HG03108 (cell line): ENCODE measurements around the gene CARD11.

Experiments used
- ATAC-seq: cut with Tn5 transposase; IDR thresholded peaks from one replicate; pipeline ENCODE4 v1.9.1; 2021; ENCODE audit warnings: moderate library complexity; ENCODE audit not compliant: unreplicated experiment

CARD11 gene

DNA sequence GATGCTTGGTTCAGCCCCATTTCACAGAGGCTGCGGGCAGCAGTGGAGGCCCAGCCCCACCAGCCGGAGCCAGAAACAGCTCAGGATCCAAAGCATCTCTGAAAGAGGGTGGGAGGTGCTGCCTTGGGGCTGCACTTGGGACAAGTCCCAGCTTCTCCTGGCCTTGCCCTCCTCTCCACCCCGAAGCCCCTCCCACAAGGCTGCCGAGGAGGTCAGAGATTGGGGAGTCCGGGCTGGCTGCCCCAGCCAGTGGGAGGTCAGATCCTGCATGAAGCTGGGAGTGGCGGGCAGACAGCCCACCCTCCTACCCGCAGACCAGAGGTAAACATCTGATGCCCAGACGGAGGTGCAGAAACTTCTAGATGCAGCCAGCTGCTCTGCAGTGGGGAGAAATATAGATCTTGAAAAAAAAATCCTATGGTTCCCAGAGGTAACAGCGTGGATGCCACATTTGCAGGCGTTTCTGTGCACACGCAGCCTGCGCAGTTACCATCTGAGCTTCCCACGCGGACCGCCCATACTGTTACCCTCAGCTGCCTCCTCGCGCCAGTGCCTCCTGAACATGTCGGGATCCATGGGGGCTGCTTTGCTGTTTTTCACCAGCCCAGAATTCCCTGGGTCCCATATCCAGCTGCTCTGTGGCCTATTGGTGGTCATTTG is 162.7 kb downstream of the CARD11 start:
- no peak for ATAC-seq

DNA sequence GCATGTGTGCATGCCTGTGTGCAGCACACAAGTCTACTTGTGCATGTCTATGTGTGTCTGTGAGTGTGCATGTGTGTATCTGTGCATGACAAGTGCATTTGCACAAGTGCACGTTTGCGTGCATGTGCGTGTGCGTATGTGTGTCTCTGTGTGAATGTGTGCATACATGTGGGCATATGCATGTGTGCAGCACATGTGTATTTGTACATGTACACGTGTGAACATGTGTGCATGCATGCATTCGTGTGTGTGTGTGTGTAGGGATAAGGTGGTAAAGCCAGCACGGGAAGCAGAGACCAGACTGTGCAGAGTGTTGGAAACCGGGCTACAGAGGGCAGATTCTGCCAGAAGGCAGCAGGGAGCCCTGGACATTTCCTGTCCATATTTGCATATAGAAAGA is 163.6 kb downstream of the CARD11 start:
- no peak for ATAC-seq

DNA sequence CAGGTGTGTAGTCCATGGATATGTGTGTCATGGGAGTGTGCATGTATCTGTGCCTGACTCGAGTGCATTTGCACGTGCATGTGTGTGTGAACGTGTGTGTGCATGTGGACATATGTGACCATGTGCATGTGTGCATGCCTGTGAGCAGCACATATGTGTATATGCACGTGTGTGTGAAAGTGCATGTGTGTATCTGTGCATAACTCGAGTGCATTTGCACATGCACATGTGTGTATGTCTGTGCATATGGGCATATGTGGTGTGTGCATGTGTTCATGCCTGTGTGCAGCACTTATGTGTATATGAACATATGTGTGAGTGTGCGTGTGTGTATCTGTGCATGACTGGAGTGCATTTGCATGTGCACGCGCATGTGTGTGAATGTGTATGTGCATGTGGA is 164.3 kb downstream of the CARD11 start:
- ATAC-seq = no peak

DNA sequence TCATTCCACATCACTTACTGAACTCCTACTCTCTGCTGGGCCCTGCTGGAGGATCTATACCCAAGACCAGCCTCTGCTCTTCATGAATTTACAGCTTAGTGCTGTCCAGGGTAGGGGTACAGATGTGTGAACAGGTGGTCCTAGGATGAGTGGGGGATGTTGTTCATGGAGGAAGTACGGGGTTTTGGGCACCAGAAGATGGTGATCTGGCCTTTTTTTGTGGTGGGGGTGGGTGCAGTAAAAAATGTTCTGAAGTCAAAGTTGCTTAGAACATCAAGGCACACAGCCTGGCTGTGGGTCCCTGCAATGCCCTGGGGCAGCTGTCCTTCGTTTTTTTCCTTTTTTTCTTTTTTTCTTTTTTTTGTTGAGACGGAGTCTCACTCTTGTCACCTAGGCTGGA is 165.4 kb downstream of the CARD11 start:
- no peak for ATAC-seq

- ATAC-seq = no peak
Observed at GRCh38 chr7:2876031-2876731, 167.5 kb downstream of the CARD11 start.

GRCh38 chr7:2873686-2874551 is 169.7 kb downstream of the CARD11 start:
- no peak for ATAC-seq

DNA sequence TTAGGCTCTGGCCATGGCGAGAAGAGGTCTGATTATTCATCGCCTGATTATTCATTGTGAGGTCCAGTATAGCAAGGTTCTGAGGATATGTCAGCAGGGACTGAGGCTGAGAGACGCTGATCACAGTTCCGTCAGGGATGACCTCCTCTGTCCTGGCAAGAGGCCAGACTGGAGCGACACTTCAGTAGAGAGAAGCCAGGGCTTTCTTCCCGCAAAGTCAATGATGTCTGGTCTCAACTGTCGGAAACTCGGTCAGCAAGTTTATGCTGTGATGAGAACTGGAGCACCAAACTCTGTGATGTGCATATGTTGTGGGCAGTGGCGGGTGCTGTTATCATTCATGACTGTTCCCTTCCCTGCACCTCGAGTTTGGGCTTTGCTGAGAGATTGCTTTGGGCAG is 170.5 kb downstream of the CARD11 start:
- ATAC-seq = no peak

DNA sequence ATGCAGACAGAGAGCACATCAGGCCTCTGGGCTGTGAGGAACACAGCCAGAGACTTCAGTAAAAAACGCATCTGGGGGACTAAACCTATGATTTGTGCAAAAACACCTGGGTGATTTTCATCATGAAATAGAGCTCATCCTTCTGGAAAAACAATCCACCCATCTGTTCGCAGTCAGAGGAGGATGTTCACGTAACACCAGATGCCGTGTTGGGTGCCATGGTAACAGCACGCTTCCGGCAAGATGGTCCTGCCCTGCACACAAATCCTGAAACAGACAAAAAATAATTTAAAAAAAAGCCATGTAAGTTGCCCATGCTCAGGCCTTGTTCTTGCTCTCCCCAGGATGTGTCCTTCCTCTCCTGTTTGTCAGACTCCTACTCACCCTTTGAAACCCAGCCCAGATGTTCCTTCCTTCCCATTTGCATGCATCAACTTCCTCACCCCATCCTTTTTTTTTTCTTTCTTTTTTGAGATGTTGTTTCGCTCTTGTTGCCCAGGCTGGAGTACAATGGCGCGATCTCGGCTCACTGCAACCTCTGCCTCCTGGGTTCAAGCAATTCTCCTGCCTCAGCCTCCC is 171.3 kb downstream of the CARD11 start:
- no peak for ATAC-seq

DNA sequence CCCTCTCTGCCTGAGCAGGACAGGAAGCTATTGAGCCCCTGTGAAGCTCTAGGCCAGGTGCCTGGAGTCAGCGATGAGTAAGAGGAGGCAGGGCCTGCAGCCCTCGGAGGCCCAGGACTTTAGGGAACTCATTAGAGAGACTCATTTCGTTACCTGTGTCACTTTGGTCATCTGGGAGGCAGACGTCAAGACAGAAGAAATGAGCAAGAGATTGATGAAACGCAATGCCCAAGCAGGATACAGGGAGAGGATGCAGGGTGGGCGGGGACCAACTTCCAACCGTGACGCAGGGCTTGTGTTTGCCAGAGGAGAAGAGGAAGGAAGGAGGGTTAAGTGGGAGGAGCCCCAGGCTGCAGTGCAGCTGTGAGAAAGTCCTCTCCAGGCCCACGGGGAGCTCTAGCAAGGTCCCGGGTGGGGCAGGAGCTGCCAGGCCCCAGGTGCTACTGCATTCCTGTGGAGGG is 173.2 kb downstream of the CARD11 start:
- ATAC-seq = no peak

GRCh38 chr7:2869981-2870380 is 173.7 kb downstream of the CARD11 start:
- ATAC-seq = no peak

GRCh38 chr7:2866601-2867000 is 177.1 kb downstream of the CARD11 start:
- no peak for ATAC-seq

GRCh38 chr7:2864999-2865670 is 178.5 kb downstream of the CARD11 start:
- no peak for ATAC-seq

- no peak for ATAC-seq
Observed at GRCh38 chr7:2864204-2864985, 179.3 kb downstream of the CARD11 start.

DNA sequence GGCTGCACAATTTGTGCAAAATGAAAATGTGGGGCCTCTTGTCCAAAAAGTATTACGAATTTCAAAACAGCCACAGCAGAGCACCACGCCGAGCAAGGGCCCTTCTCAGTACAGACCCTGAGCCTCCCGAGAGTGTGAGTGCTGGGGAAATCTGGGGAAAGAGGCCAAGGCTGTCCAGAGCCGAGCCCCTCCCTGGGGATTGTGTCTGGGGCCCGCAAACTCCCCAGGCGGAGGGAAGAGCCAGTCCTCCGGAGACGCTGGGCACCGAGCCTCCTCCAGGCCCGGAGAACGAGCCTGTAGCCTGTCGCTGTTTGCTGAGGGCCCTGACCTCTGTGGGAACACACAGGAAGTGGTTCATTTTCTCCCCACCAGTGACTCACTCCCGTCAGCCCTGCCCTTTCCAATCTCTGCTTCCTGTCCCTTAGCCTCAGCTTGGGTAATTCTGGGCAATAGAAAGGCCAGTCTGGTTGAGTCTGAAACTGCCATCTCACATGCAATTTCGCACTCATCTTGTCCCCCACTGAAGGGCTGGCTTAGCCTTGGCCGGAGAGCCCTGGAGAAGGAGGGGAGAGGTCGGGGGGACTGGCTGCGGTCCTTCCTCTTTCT is 180.1 kb downstream of the CARD11 start:
- peak; percentile 93 for ATAC-seq

DNA sequence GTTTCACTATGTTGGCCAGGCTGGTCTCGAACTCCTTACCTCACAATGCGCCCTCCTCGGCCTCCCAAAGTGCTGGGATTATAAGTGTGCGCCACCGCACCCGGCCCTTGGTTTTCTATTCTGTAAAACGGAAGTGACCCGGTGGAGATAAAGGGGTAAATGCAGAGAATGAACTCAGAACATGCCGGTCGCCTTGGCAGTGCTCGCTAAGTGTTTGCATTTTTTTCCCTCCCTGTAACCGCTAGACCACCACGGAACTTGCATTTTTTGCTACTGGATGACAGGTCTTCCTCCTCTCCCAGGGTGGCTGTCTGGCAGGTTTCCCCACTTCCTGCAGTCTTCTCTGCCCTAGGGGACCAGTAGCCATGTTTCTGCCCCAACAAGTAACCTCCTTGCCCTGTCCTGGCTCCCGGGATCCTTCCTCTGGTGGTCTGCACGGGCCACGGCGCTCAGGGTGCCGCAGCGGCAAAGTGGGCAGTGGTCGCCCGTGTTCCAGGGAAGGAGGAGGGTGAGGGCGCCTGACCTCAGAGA is 180.8 kb downstream of the CARD11 start:
- no peak for ATAC-seq

- ATAC-seq = no peak
Observed at GRCh38 chr7:2861509-2861908, 182.2 kb downstream of the CARD11 start.

GRCh38 chr7:2860627-2861133 is 183.0 kb downstream of the CARD11 start:
- ATAC-seq = no peak

- no peak for ATAC-seq
Observed at GRCh38 chr7:2859952-2860351, 183.7 kb downstream of the CARD11 start.

GRCh38 chr7:2858621-2859020 is 185.0 kb downstream of the CARD11 start:
- ATAC-seq = no peak
